ENCODE data around the gene ANKRD52. TPM values are rescaled to one million over a fixed set of nuclear protein-coding genes. Genes with fewer than 3 reads are reported as not detected.

Gene ANKRD52
- total and polyA plus RNA-seq, 5 donors = 13.4 to 30.7 (median 23.8) TPM

- WGBS = 80% methylated on average over 11 of the region's 11 CpGs
- DNase-seq = no peak
- intact Hi-C loops (cut with DNase I) = no loop called here
Measured at GRCh38 chr12:56237552-56237951, 20.6 kb downstream of the ANKRD52 start.

GRCh38 chr12:56236985-56237384 lies 21.2 kb downstream of the ANKRD52 start:
- ATAC-seq = peak in 1 of 2 donors; percentile 15
- DNase-seq = no peak
- Histone ChIP-seq H3K27ac (ENCODE audit: low read length) (no peak overlapping the region), H3K4me3 (ENCODE audit: low read length) (no peak overlapping the region), H3K27me3 (ENCODE audit: control insufficient read depth, insufficient read depth) (no peaks in the 10 kb centered on the region), H3K9me3 (ENCODE audit: control insufficient read depth, low read length) (no peaks in the 10 kb centered on the region), H3K4me1 (ENCODE audit: control insufficient read depth, insufficient read depth, low read length) (no peaks in the 10 kb centered on the region)
- WGBS = 59% methylated on average over 5 of the region's 5 CpGs
- intact Hi-C loops (cut with DNase I) = no loop called here

More at GRCh38 chr12:56237552-56237951, 20.6 kb downstream of the ANKRD52 start:
- no peak for ATAC-seq
- Histone ChIP-seq H3K27me3 (ENCODE audit: control insufficient read depth, insufficient read depth) (no peaks in the 10 kb centered on the region), H3K4me1 (ENCODE audit: control insufficient read depth, insufficient read depth, low read length) (no peaks in the 10 kb centered on the region), H3K9me3 (ENCODE audit: control insufficient read depth, low read length) (no peaks in the 10 kb centered on the region), H3K4me3 (ENCODE audit: low read length) (no peak overlapping the region), H3K27ac (ENCODE audit: low read length) (no peak overlapping the region)

GRCh38 chr12:56236091-56236490 lies 22.1 kb downstream of the ANKRD52 start:
- intact Hi-C loops (cut with DNase I) = no loop called here
- DNase-seq (no peak), ATAC-seq (no peak)
- Histone ChIP-seq H3K27me3 (ENCODE audit: control insufficient read depth, insufficient read depth) (no peaks in the 10 kb centered on the region), H3K4me3 (ENCODE audit: low read length) (no peak overlapping the region), H3K9me3 (ENCODE audit: control insufficient read depth, low read length) (no peaks in the 10 kb centered on the region), H3K27ac (ENCODE audit: low read length) (no peak overlapping the region), H3K4me1 (ENCODE audit: control insufficient read depth, insufficient read depth, low read length) (no peaks in the 10 kb centered on the region)
- WGBS = 93% methylated on average over 6 of the region's 6 CpGs

GRCh38 chr12:56234746-56235436 lies 23.3 kb downstream of the ANKRD52 start:
- no peak overlapping the region for H3K4me3 ChIP-seq (ENCODE audit: low read length)
- H3K9me3 ChIP-seq (ENCODE audit: control insufficient read depth, low read length) = no peaks in the 10 kb centered on the region
- no peak overlapping the region for H3K27ac ChIP-seq (ENCODE audit: low read length)
- no peaks in the 10 kb centered on the region for H3K27me3 ChIP-seq (ENCODE audit: control insufficient read depth, insufficient read depth)
- H3K4me1 ChIP-seq (ENCODE audit: control insufficient read depth, insufficient read depth, low read length) = no peaks in the 10 kb centered on the region
- 58% methylated on average over 16 of the region's 16 CpGs for WGBS
- ATAC-seq (no peak), DNase-seq (no peak)
- intact Hi-C loops (cut with DNase I) = no loop called here

- no peak overlapping the region for H3K27ac ChIP-seq (ENCODE audit: low read length)
- ATAC-seq (peak in 1 of 2 donors; percentile 5), DNase-seq (no peak)
- 89% methylated on average over 11 of the region's 11 CpGs for WGBS
- no peaks in the 10 kb centered on the region for H3K27me3 ChIP-seq (ENCODE audit: control insufficient read depth, insufficient read depth)
- no peaks in the 10 kb centered on the region for H3K9me3 ChIP-seq (ENCODE audit: control insufficient read depth, low read length)
- H3K4me3 ChIP-seq (ENCODE audit: low read length) = no peak overlapping the region
- intact Hi-C loops (cut with DNase I) = no loop called here
- no peaks in the 10 kb centered on the region for H3K4me1 ChIP-seq (ENCODE audit: control insufficient read depth, insufficient read depth, low read length)
Measured at GRCh38 chr12:56231184-56231582, 27.0 kb downstream of the ANKRD52 start.

- intact Hi-C loops (cut with DNase I) = no loop called here
- WGBS = 74% methylated on average over 8 of the region's 8 CpGs
- H3K4me1 ChIP-seq (ENCODE audit: control insufficient read depth, insufficient read depth, low read length) = no peaks in the 10 kb centered on the region
- H3K4me3 ChIP-seq (ENCODE audit: low read length) = no peak overlapping the region
- no peaks in the 10 kb centered on the region for H3K9me3 ChIP-seq (ENCODE audit: control insufficient read depth, low read length)
- no peak overlapping the region for H3K27ac ChIP-seq (ENCODE audit: low read length)
- no peaks in the 10 kb centered on the region for H3K27me3 ChIP-seq (ENCODE audit: control insufficient read depth, insufficient read depth)
- ATAC-seq (peak; percentile 21 to 55), DNase-seq (no peak)
Measured at GRCh38 chr12:56230432-56231183, 27.6 kb downstream of the ANKRD52 start.

GRCh38 chr12:56229916-56230431 lies 28.2 kb downstream of the ANKRD52 start, which contains the start of gene SLC39A5:
SLC39A5 (plus strand) TSS chr12:56230051; CDS start chr12:56231275, 1,224 bp downstream.
- Histone ChIP-seq H3K27ac (ENCODE audit: low read length) (no peak within 1 kb of the TSS), H3K4me1 (ENCODE audit: control insufficient read depth, insufficient read depth, low read length) (no peaks in the 10 kb centered on the region), H3K27me3 (ENCODE audit: control insufficient read depth, insufficient read depth) (no peaks in the 10 kb centered on the region), H3K9me3 (ENCODE audit: control insufficient read depth, low read length) (no peaks in the 10 kb centered on the region), H3K4me3 (ENCODE audit: low read length) (no peak within 1 kb of the TSS)
- intact Hi-C loops (cut with DNase I) = loop anchor here in 1 of 4 donors (2.0 kb wide), 1 partner anchor 15 kb away; no protein-coding TSS in a partner anchor
- ATAC-seq = no peak
- no peak for DNase-seq
- 78% methylated on average over 4 of the region's 4 CpGs for WGBS

- Histone ChIP-seq H3K9me3 (ENCODE audit: control insufficient read depth, low read length) (no peaks in the 10 kb centered on the region), H3K27ac (ENCODE audit: low read length) (no peak overlapping the region), H3K4me3 (ENCODE audit: low read length) (no peak overlapping the region), H3K4me1 (ENCODE audit: control insufficient read depth, insufficient read depth, low read length) (no peaks in the 10 kb centered on the region), H3K27me3 (ENCODE audit: control insufficient read depth, insufficient read depth) (no peaks in the 10 kb centered on the region)
- DNase-seq = no peak
- no peak for ATAC-seq
- intact Hi-C loops (cut with DNase I) = loop anchor here in 1 of 4 donors (2.0 kb wide), 1 partner anchor 16 kb away; no protein-coding TSS in a partner anchor
- 76% methylated on average over 7 of the region's 7 CpGs for WGBS
Measured at GRCh38 chr12:56229082-56229481, 29.1 kb downstream of the ANKRD52 start.

GRCh38 chr12:56224954-56225353 lies 33.2 kb downstream of the ANKRD52 start:
- 71% methylated on average over 11 of the region's 11 CpGs for WGBS
- no peak for ATAC-seq
- Histone ChIP-seq H3K27me3 (ENCODE audit: control insufficient read depth, insufficient read depth) (no peaks in the 10 kb centered on the region), H3K27ac (ENCODE audit: low read length) (no peak overlapping the region), H3K9me3 (ENCODE audit: control insufficient read depth, low read length) (no peaks in the 10 kb centered on the region), H3K4me1 (ENCODE audit: control insufficient read depth, insufficient read depth, low read length) (peaks cover 2% of the 10 kb centered on the region), H3K4me3 (ENCODE audit: low read length) (peak overlapping the region; percentile 86)
- intact Hi-C loops (cut with DNase I) = no loop called here
- no peak for DNase-seq

- intact Hi-C loops (cut with DNase I) = no loop called here
- DNase-seq = peak; percentile 99
- H3K9me3 ChIP-seq (ENCODE audit: control insufficient read depth, low read length) = no peaks in the 10 kb centered on the region
- H3K4me1 ChIP-seq (ENCODE audit: control insufficient read depth, insufficient read depth, low read length) = peaks cover 2% of the 10 kb centered on the region
- no peaks in the 10 kb centered on the region for H3K27me3 ChIP-seq (ENCODE audit: control insufficient read depth, insufficient read depth)
- peak within 1 kb of the TSS; percentile 88 for H3K27ac ChIP-seq (ENCODE audit: low read length)
- ATAC-seq = peak; percentile 90 to 91
- H3K4me3 ChIP-seq (ENCODE audit: low read length) = peak within 1 kb of the TSS; percentile 86
- under 1% methylated on average over 41 of the region's 41 CpGs for WGBS
Measured at GRCh38 chr12:56224102-56224701, 34.0 kb downstream of the ANKRD52 start, which contains the start of gene NABP2. NABP2 (plus strand) TSS chr12:56224342; CDS start chr12:56224857, 515 bp downstream.

Data from right cardiac atrium (tissue), 5 donors.